Epithelial cell of proximal tubule (primary cell): ENCODE results near the gene PRG3. TPM values are rescaled to one million over a fixed set of nuclear protein-coding genes. Genes with fewer than 3 reads are reported as not detected.

Source experiments
- DNase-seq: peaks from one replicate; pipeline ENCODE4 v3.0.0-alpha.2; 2011; ENCODE audit warnings: low read depth
- H3K4me3 ChIP-seq: 2 replicates; pipeline ENCODE4 v1.5.1; 2011; ENCODE audit warnings: low read depth, mild to moderate bottlenecking, low read length
- total RNA-seq: library from RNA; depleted of rRNA; stranded (reverse); fragments of >200 nt; gene quantifications from 2 replicates; pipeline ENCODE4 v1.2.3, GENCODE V29; 2015
- TF ChIP-seq, protein P1 (sequence below): conservative IDR thresholded peaks from 2 replicates; pipeline ENCODE4 v1.5.1; 2012; ENCODE audit warnings: low read depth, mild to moderate bottlenecking, low read length

The PRG3 gene
- total RNA-seq, 1 donor from 2014 or later = not detected

DNA sequence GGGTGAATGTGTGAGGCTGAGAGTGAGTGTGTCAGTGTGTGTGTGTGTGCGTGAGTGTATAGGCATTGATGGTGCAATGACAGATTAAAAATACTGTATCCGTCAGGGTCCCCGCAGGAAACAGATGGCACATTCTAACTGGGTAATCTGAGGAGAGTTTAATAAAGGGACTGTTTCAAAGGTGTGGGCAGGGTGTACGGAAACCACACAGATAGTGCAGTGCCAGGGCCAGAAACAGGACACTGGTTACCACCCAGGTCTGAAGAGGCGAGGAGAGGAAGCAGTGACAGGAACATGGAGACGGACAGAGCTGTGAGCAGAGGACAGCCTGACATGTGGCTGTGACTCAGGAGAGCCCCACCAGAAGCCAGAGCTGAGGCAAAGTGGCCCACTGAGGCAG is 26.3 kb downstream of the PRG3 start:
- H3K4me3 ChIP-seq = no peak overlapping the region
- DNase-seq = no peak
- TF ChIP-seq, protein P1, sequence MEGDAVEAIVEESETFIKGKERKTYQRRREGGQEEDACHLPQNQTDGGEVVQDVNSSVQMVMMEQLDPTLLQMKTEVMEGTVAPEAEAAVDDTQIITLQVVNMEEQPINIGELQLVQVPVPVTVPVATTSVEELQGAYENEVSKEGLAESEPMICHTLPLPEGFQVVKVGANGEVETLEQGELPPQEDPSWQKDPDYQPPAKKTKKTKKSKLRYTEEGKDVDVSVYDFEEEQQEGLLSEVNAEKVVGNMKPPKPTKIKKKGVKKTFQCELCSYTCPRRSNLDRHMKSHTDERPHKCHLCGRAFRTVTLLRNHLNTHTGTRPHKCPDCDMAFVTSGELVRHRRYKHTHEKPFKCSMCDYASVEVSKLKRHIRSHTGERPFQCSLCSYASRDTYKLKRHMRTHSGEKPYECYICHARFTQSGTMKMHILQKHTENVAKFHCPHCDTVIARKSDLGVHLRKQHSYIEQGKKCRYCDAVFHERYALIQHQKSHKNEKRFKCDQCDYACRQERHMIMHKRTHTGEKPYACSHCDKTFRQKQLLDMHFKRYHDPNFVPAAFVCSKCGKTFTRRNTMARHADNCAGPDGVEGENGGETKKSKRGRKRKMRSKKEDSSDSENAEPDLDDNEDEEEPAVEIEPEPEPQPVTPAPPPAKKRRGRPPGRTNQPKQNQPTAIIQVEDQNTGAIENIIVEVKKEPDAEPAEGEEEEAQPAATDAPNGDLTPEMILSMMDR = no peak

DNA sequence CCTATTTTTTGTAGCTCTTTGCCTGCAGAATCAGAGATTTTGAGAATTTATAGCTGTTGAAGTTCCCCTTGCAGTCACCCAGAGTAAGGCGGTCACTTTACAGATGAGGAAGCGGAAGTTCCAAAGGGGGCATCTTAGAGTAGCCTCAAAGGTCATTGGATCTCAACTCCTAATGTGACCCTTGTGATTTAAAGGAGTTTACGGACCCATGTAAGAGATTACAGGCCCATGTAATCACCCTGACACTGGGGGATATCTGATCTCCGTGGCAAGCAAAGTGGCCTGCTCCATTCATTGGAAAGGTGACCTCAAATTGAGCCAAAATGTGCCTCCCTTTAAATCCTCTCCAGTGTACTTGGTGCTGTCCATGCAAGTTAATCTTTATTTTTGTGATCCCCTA is 27.1 kb downstream of the PRG3 start:
- no peak for DNase-seq
- H3K4me3 ChIP-seq = no peak overlapping the region
- TF ChIP-seq, protein P1 = no peak

DNA sequence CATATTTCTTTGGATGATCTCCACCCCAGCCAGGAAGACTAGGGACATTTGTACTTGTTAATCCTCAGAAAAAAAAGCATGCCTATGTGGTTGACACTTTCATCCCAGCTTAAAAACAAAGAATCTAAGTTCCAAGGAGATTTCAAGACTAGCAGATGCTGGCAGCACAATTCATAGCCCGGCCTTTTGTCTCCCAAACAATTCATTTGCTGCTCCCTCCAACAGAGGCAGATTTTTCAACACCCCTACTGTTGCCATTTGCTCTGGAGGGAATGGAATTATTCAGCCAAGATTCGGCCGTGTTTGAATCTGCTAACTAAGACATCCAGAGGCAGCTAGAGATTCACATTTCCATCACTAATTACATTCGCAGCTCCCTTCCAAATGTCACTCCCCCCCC is 27.5 kb downstream of the PRG3 start:
- TF ChIP-seq, protein P1 = no peak
- no peak for DNase-seq
- no peak overlapping the region for H3K4me3 ChIP-seq

DNA sequence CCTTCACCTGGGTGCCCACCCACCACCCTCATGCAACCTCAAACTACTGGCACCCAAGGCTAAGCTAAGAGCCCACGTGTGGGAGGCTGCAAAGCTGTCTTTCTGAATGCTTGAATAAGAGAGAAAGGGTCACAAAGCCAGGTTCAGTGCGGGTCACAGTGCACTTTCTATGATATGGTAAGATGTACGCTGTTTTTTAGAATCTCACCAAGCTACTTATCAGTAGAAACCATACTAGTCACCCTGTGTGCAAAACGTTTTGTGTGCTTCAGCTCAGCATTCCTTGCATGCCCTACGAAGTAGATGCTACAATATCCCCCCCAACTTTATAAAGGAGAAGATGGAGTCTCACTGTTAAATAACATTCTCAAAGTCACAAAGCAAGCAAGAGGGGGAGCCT is 27.9 kb downstream of the PRG3 start:
- TF ChIP-seq, protein P1 = no peak
- H3K4me3 ChIP-seq = no peak overlapping the region
- DNase-seq = no peak

DNA sequence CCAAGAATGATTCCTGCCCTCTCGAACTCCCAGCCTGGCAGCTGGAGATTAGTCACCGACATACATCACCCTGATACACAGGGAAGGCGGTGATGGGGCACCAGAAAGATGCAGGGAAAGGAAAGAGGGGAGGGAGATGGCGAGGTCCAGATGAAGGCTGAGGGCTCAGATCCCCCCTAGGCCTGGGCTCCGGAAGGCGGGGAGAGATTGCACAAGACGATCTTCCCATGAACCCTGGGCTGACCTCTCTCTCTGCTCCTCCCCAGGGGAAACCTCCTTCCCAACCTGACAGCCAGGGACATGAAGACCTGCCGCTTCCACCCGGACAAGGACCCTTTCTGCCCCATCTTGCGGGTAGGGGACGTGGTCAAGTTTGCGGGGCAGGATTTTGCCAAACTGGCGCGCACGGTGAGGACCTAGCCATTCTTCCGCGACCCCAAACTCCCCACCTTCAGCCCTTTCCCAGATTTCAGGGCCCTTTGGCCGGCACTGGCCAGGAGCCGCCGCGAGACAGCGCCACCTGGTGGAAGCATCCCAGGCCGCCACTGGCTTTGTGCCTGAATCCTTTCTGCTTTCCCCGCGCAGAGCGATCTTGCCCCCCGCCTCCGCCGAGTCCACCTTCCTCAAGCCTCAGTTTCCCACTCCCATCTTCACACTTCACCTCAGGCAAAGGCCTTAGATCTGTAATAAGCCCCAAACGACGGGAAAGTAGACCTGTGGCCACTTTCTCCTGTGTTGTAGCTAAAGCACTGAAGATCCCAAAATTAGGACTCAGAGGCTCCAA is 31.3 kb downstream of the PRG3 start:
- TF ChIP-seq, protein P1 = peak; percentile 82
- peak overlapping the region; percentile 21 for H3K4me3 ChIP-seq
- DNase-seq = no peak

DNA sequence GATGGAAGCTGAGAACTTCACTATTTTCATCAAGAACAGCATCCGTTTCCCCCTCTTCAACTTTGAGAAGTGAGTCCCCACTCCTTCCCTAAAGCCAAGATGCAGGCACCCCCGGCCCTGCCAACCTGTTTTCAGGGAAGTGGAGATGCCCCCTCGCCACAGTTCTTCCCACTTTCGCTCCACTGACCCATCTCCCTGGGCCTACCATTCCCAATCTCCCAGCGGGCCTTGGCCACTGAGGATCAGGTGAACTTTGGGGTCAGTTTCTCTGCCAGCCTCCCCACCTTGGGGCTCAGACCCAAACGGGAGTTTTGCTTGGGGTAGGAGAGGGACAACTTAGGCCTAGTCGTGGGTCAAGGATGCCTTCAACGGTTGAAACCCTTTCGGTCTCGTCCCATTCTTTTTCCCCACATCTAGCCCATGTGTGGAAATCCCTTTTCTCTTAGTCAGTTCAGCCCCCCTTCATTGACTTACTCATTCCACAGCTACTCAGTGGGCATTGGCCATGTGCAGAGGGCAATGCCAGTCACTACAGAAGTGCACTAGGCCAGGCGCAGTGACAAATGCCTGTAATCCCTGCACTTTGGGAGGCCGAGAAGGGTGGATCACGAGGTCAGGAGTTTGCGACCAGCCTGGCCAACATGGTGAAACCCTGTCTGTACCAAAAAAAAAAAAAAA is 32.2 kb downstream of the PRG3 start:
- DNase-seq = no peak
- TF ChIP-seq, protein P1 = no peak

More for the DNA sequence above, 32.2 kb downstream of the PRG3 start:
- no peak overlapping the region for H3K4me3 ChIP-seq
